Duodenal mucosa (tissue), 2 donors: ENCODE data around the gene PPP3CA.
"Not testable (repeated sequence)": the region's sequence is repeated elsewhere in the genome, so short reads cannot be mapped to it uniquely, and the experiment has no call there.

Source experiments
- H3K27ac ChIP-seq: one replicate; pipeline ENCODE4 v1.7.0; 2013; ENCODE audit warnings: low read depth, low read length
- H3K27me3 ChIP-seq, 2 donors: one replicate each; pipeline ENCODE4 v1.7.0; 2013; ENCODE audit warnings: low read length in 2 of 2, control low read depth in 1 of 2; ENCODE audit not compliant: insufficient read depth in 2 of 2, control insufficient read depth in 1 of 2
- H3K36me3 ChIP-seq, 2 donors: one replicate each; pipeline ENCODE4 v1.7.0; 2013; ENCODE audit warnings: low read length in 2 of 2, control low read depth in 1 of 2; ENCODE audit not compliant: insufficient read depth in 2 of 2, control insufficient read depth in 1 of 2
- H3K4me1 ChIP-seq, 2 donors: one replicate each; pipeline ENCODE4 v1.7.0; 2013; ENCODE audit warnings: low read length in 2 of 2, control low read depth in 1 of 2; ENCODE audit not compliant: insufficient read depth in 2 of 2, control insufficient read depth in 1 of 2
- H3K4me3 ChIP-seq, 2 donors: one replicate each; pipeline ENCODE4 v1.7.0; 2013; ENCODE audit warnings: low read length in 2 of 2, low read depth in 1 of 2
- H3K9ac ChIP-seq, 2 donors: one replicate each; pipeline ENCODE4 v1.7.0; 2013; ENCODE audit warnings: low read length in 2 of 2, low read depth in 1 of 2
- H3K9me3 ChIP-seq, 2 donors: one replicate each; pipeline ENCODE4 v1.7.0; 2013; ENCODE audit warnings: low read length in 2 of 2, control low read depth in 1 of 2; ENCODE audit not compliant: control insufficient read depth in 1 of 2

Gene PPP3CA

GRCh38 chr4:101098666-101099400 is 248.5 kb downstream of the PPP3CA start:
- H3K4me1 ChIP-seq: peaks cover 4 to 7% of the 10 kb centered on the region in 2 donors
- no peak overlapping the region for H3K27ac ChIP-seq
- H3K9ac ChIP-seq: no peak overlapping the region
- peaks cover 0 to 4% of the 10 kb centered on the region in 2 donors for H3K36me3 ChIP-seq
- H3K9me3 ChIP-seq: no peaks in the 10 kb centered on the region
- H3K4me3 ChIP-seq: no peak overlapping the region
- no peaks in the 10 kb centered on the region for H3K27me3 ChIP-seq

GRCh38 chr4:101092609-101093008 is 254.7 kb downstream of the PPP3CA start:
- not testable (repeated sequence) for H3K27me3 ChIP-seq, H3K9me3 ChIP-seq, H3K36me3 ChIP-seq, H3K4me3 ChIP-seq, H3K27ac ChIP-seq, H3K9ac ChIP-seq, H3K4me1 ChIP-seq

GRCh38 chr4:101089168-101089567 is 258.2 kb downstream of the PPP3CA start:
- Histone ChIP-seq H3K27me3 (no peaks in the 10 kb centered on the region), H3K27ac (no peak overlapping the region), H3K4me3 (no peak overlapping the region)

GRCh38 chr4:101086801-101087586 is 260.3 kb downstream of the PPP3CA start:
- no peaks in the 10 kb centered on the region for H3K9me3 ChIP-seq
- H3K27ac ChIP-seq: no peak overlapping the region
- H3K27me3 ChIP-seq: no peaks in the 10 kb centered on the region
- H3K9ac ChIP-seq: no peak overlapping the region
- no peak overlapping the region for H3K4me3 ChIP-seq
- peaks cover 3% of the 10 kb centered on the region in 2 donors for H3K36me3 ChIP-seq
- peaks cover 1 to 2% of the 10 kb centered on the region in 2 donors for H3K4me1 ChIP-seq

More at GRCh38 chr4:101089168-101089567, 258.2 kb downstream of the PPP3CA start:
- Histone ChIP-seq H3K36me3 (peaks cover 0 to 3% of the 10 kb centered on the region in 2 donors), H3K4me1 (no peaks in the 10 kb centered on the region), H3K9me3 (no peaks in the 10 kb centered on the region), H3K9ac (no peak overlapping the region)

DNA sequence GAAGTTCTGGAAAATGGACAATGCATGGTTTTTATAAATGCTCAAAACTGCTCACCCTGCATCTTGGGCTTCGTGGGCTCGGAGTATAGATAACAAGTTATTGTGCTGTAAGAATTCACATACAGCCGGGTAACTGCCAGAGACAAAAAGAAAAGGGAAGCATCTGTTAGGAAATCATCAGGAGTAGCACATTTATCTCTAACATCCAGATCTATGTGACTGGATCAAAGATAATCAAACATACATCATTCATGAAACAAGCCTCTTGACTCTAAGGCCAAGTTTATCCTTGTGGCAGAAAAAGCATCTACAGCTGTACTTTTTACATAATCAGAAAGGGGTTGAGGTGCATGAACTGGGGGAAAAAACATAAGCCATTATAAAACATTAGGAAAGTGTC is 264.2 kb downstream of the PPP3CA start:
- H3K4me3 ChIP-seq: no peak overlapping the region
- peaks cover 7 to 8% of the 10 kb centered on the region in 2 donors for H3K4me1 ChIP-seq
- H3K27me3 ChIP-seq: no peaks in the 10 kb centered on the region
- H3K9ac ChIP-seq: no peak overlapping the region
- peaks cover 3 to 6% of the 10 kb centered on the region in 2 donors for H3K36me3 ChIP-seq
- H3K27ac ChIP-seq: no peak overlapping the region
- H3K9me3 ChIP-seq: no peaks in the 10 kb centered on the region

DNA sequence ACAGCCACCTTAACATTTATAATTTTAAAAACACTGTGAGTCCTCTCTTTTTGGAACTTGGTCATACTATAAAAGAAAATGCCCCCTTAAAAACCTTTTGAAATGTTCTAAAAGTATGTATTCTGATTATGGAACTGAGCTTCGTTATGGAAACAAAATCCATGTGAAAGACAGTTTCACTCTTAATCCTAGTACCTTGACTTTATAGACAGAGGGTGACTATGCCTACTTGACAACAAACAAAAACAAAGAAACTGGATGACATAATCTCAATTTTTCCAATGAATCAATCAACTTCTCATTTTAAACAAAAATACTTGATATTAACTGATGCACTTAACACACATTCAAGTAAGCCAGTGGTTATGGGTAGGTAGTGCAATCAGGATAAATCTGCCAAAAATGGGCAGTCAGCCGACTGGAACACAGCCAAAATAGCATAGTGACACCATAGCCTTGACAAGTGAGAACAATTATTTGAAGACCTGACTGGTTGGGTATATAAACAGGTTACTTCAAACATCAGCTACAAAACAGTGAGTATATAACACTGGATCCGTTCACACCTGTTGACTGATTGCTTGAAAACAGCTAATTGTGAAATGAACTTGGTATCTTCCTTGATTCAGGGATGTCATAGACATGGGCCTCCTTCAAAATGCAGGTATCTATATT is 265.5 kb downstream of the PPP3CA start:
- no peak overlapping the region for H3K4me3 ChIP-seq
- H3K9ac ChIP-seq: no peak overlapping the region
- H3K27me3 ChIP-seq: no peaks in the 10 kb centered on the region
- H3K4me1 ChIP-seq: peaks cover 7 to 8% of the 10 kb centered on the region in 2 donors
- peaks cover 0 to 6% of the 10 kb centered on the region in 2 donors for H3K36me3 ChIP-seq
- no peaks in the 10 kb centered on the region for H3K9me3 ChIP-seq
- no peak overlapping the region for H3K27ac ChIP-seq

GRCh38 chr4:101081166-101081565 is 266.2 kb downstream of the PPP3CA start:
- Histone ChIP-seq H3K4me1 (peaks cover 7 to 8% of the 10 kb centered on the region in 2 donors), H3K9me3 (no peaks in the 10 kb centered on the region), H3K4me3 (no peak overlapping the region), H3K27ac (no peak overlapping the region), H3K36me3 (peaks cover 0 to 6% of the 10 kb centered on the region in 2 donors), H3K27me3 (no peaks in the 10 kb centered on the region), H3K9ac (no peak overlapping the region)

GRCh38 chr4:101078950-101079349 is 268.4 kb downstream of the PPP3CA start:
- Histone ChIP-seq H3K36me3 (peaks cover 0 to 6% of the 10 kb centered on the region in 2 donors), H3K4me3 (no peak overlapping the region), H3K9ac (no peak overlapping the region), H3K9me3 (no peaks in the 10 kb centered on the region), H3K27me3 (no peaks in the 10 kb centered on the region), H3K27ac (no peak overlapping the region), H3K4me1 (peaks cover 7 to 8% of the 10 kb centered on the region in 2 donors)

DNA sequence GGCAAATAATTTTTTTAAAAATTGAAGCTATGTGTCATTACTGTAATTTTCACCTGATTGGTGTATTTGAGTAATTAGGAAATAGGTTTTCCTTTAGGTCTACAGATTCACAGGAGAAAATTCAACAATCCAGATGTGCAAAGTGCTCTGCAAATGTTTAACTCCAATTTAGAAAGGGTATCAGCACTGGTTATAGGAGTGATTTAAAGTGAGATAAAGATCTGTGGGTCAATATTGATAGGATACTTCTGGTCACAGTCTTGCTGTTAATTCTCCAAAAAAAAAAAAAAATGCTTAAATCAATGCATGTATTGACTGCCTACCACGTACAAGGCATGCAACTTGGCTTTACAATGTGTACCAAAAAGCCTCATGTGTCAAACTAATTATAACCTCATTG is 271.3 kb downstream of the PPP3CA start:
- Histone ChIP-seq H3K36me3 (no peaks in the 10 kb centered on the region), H3K4me3 (no peak overlapping the region), H3K27me3 (no peaks in the 10 kb centered on the region), H3K27ac (no peak overlapping the region), H3K9me3 (no peaks in the 10 kb centered on the region), H3K4me1 (no peaks in the 10 kb centered on the region), H3K9ac (no peak overlapping the region)

DNA sequence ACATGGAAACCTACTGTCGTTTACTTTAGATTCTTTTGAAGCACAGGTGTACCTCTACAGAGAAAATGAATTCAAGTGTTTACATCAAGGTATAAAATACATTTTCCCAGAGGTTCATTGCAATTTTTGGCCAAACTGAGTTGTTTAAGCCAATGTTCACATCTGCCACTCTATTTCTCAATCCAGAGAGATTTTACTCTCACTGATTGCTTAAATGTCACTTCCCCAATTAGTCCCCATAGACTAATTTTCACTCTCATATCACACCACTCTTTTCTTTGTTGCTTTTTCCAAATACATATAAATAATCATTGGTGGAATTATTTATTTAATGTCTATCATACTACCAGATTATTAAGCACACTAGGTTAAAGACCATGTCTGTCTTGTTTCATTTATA is 271.8 kb downstream of the PPP3CA start:
- H3K36me3 ChIP-seq: no peaks in the 10 kb centered on the region
- no peaks in the 10 kb centered on the region for H3K4me1 ChIP-seq
- H3K27ac ChIP-seq: no peak overlapping the region
- no peak overlapping the region for H3K9ac ChIP-seq
- no peaks in the 10 kb centered on the region for H3K9me3 ChIP-seq
- no peaks in the 10 kb centered on the region for H3K27me3 ChIP-seq
- H3K4me3 ChIP-seq: no peak overlapping the region
